Measurements from ENCODE around the gene ASCC3. TPM values are rescaled to one million over a fixed set of nuclear protein-coding genes. Genes with fewer than 3 reads are reported as not detected.

Gene ASCC3
- total RNA-seq, 1 experiment from 2014 or later: 45.6 TPM

GRCh38 chr6:100685747-100686146, 195.4 kb downstream of the ASCC3 start:
- intact Hi-C loops (cut with micrococcal nuclease; ENCODE audit: unreplicated experiment): no loop called here
- Mint-ChIP-seq H3K4me1 (ENCODE audit: low read depth, unreplicated experiment) (no peaks in the 10 kb centered on the region), H3K27me3 (ENCODE audit: unreplicated experiment) (no peaks in the 10 kb centered on the region), H3K27ac (ENCODE audit: unreplicated experiment) (no peak overlapping the region), H3K36me3 (ENCODE audit: insufficient read depth, unreplicated experiment) (no peaks in the 10 kb centered on the region), H3K4me3 (ENCODE audit: low read depth, unreplicated experiment) (no peak overlapping the region), H3K9me3 (ENCODE audit: low read depth, unreplicated experiment) (no peaks in the 10 kb centered on the region)
- no TSS peak for BruUV-seq (replicated peaks)
- no peak for DNase-seq
- no peak for TF ChIP-seq CTCF (IDR thresholded peaks at IDR 0.05; ENCODE audit: unreplicated experiment)
- CTCF ChIA-PET: no interaction called here

- no peaks in the 10 kb centered on the region for H3K4me1 Mint-ChIP-seq (ENCODE audit: low read depth, unreplicated experiment)
- no TSS peak for BruUV-seq (replicated peaks)
- H3K36me3 Mint-ChIP-seq (ENCODE audit: insufficient read depth, unreplicated experiment): no peaks in the 10 kb centered on the region
- no peak for TF ChIP-seq CTCF (IDR thresholded peaks at IDR 0.05; ENCODE audit: unreplicated experiment)
- CTCF ChIA-PET: no interaction called here
- DNase-seq: no peak
- no peaks in the 10 kb centered on the region for H3K9me3 Mint-ChIP-seq (ENCODE audit: low read depth, unreplicated experiment)
- H3K27me3 Mint-ChIP-seq (ENCODE audit: unreplicated experiment): no peaks in the 10 kb centered on the region
- H3K4me3 Mint-ChIP-seq (ENCODE audit: low read depth, unreplicated experiment): no peak overlapping the region
- intact Hi-C loops (cut with micrococcal nuclease; ENCODE audit: unreplicated experiment): no loop called here
- H3K27ac Mint-ChIP-seq (ENCODE audit: unreplicated experiment): no peak overlapping the region
These were observed 201.0 kb downstream of the ASCC3 start for GRCh38 chr6:100680163-100680562.

GRCh38 chr6:100678027-100678426, 203.1 kb downstream of the ASCC3 start:
- H3K4me1 Mint-ChIP-seq (ENCODE audit: low read depth, unreplicated experiment): no peaks in the 10 kb centered on the region
- no peak for TF ChIP-seq CTCF (IDR thresholded peaks at IDR 0.05; ENCODE audit: unreplicated experiment)
- CTCF ChIA-PET: interaction anchor here (0.6 to 1.2 kb wide), 2 partner anchors 42 to 200 kb away, joined by 4 read pairs; no protein-coding TSS in a partner anchor
- no peaks in the 10 kb centered on the region for H3K27me3 Mint-ChIP-seq (ENCODE audit: unreplicated experiment)
- no peaks in the 10 kb centered on the region for H3K36me3 Mint-ChIP-seq (ENCODE audit: insufficient read depth, unreplicated experiment)
- BruUV-seq (replicated peaks): no TSS peak
- H3K4me3 Mint-ChIP-seq (ENCODE audit: low read depth, unreplicated experiment): no peak overlapping the region
- H3K27ac Mint-ChIP-seq (ENCODE audit: unreplicated experiment): no peak overlapping the region
- intact Hi-C loops (cut with micrococcal nuclease; ENCODE audit: unreplicated experiment): loop anchor here (1.0 kb wide), 1 partner anchor 42 kb away; no protein-coding TSS in a partner anchor
- no peak for DNase-seq
- no peaks in the 10 kb centered on the region for H3K9me3 Mint-ChIP-seq (ENCODE audit: low read depth, unreplicated experiment)

- BruUV-seq (replicated peaks): no TSS peak
- no peaks in the 10 kb centered on the region for H3K27me3 Mint-ChIP-seq (ENCODE audit: unreplicated experiment)
- CTCF ChIA-PET: interaction anchor here (1.2 kb wide), 1 partner anchor 43 kb away, joined by 4 read pairs; no protein-coding TSS in a partner anchor
- H3K27ac Mint-ChIP-seq (ENCODE audit: unreplicated experiment): no peak overlapping the region
- no peaks in the 10 kb centered on the region for H3K36me3 Mint-ChIP-seq (ENCODE audit: insufficient read depth, unreplicated experiment)
- intact Hi-C loops (cut with micrococcal nuclease; ENCODE audit: unreplicated experiment): no loop called here
- TF ChIP-seq CTCF (IDR thresholded peaks at IDR 0.05; ENCODE audit: unreplicated experiment): no peak
- no peak overlapping the region for H3K4me3 Mint-ChIP-seq (ENCODE audit: low read depth, unreplicated experiment)
- H3K9me3 Mint-ChIP-seq (ENCODE audit: low read depth, unreplicated experiment): no peaks in the 10 kb centered on the region
- no peaks in the 10 kb centered on the region for H3K4me1 Mint-ChIP-seq (ENCODE audit: low read depth, unreplicated experiment)
- DNase-seq: no peak
These were observed 203.9 kb downstream of the ASCC3 start for GRCh38 chr6:100677240-100677639.
